Neural cell (in vitro differentiated cells): Measurements from ENCODE around the gene C2orf72. TPM values are rescaled to one million over a fixed set of nuclear protein-coding genes. Genes with fewer than 3 reads are reported as not detected.
A peak's percentile ranks its signal among the peaks of the same experiment; 100 is the strongest.

Experiments
- H2AFZ ChIP-seq: fragments of 200-600, 300-800 bp; sonication (generic), shearing (Covaris generic); 2 replicates; pipeline ENCODE4 v1.6.0; 2014; ENCODE audit warnings: low read depth, mild to moderate bottlenecking, antibody characterized with exemption, low read length, moderate library complexity
- H3F3A ChIP-seq: fragments of 200-600 bp; shearing (Covaris generic); 2 replicates; pipeline ENCODE4 v1.6.1; 2016; ENCODE audit warnings: mild to moderate bottlenecking, moderate library complexity, mixed read lengths, antibody characterized with exemption, low read length; ENCODE audit not compliant: insufficient read depth, poor library complexity, severe bottlenecking
- H3K27ac ChIP-seq: fragments of 200-600, 300-800 bp; sonication (generic), shearing (Covaris generic); 2 replicates; pipeline ENCODE4 v1.5.1; 2014; ENCODE audit warnings: mild to moderate bottlenecking, low read length, moderate library complexity
- H3K27me3 ChIP-seq: fragments of 300-800, 200-600 bp; sonication (generic), shearing (Covaris generic); 2 replicates; pipeline ENCODE4 v1.6.0; 2014; ENCODE audit warnings: mild to moderate bottlenecking, low read depth, low read length, moderate library complexity; ENCODE audit not compliant: insufficient read depth
- H3K36me3 ChIP-seq: fragments of 300-800, 200-600 bp; sonication (generic), shearing (Covaris generic); 2 replicates; pipeline ENCODE4 v1.5.1; 2014; ENCODE audit warnings: mild to moderate bottlenecking, antibody characterized with exemption, low read length, moderate library complexity; ENCODE audit not compliant: insufficient read depth
- H3K4me2 ChIP-seq: fragments of 300-800, 200-600 bp; sonication (generic), shearing (Covaris generic); 2 replicates; pipeline ENCODE4 v1.6.0; 2014; ENCODE audit warnings: mild to moderate bottlenecking, low read length
- H3K4me3 ChIP-seq: fragments of 300-800, 200-600 bp; sonication (generic), shearing (Covaris generic); 2 replicates; pipeline ENCODE4 v1.5.1; 2014; ENCODE audit warnings: mild to moderate bottlenecking, low read length, moderate library complexity
- H3K79me2 ChIP-seq: fragments of 200-600 bp; shearing (Covaris generic); replicated peaks from 2 replicates; pipeline ENCODE4 v1.6.0; 2014; ENCODE audit warnings: mild to moderate bottlenecking, low read length, moderate library complexity; ENCODE audit not compliant: insufficient read depth
- H3K9ac ChIP-seq: fragments of 300-800, 200-600 bp; sonication (generic), shearing (Covaris generic); 2 replicates; pipeline ENCODE4 v1.6.1; 2016; ENCODE audit warnings: mild to moderate bottlenecking, low read length, mixed read lengths
- H3K9me2 ChIP-seq: fragments of 200-600 bp; shearing (Covaris generic); 2 replicates; pipeline ENCODE4 v1.6.1; 2016; ENCODE audit warnings: mild to moderate bottlenecking, low read length, mixed read lengths; ENCODE audit not compliant: insufficient read depth
- H3K9me3 ChIP-seq: fragments of 200-600, 300-800 bp; sonication (generic), shearing (Covaris generic); 2 replicates; pipeline ENCODE4 v1.6.1; 2016; ENCODE audit warnings: mild to moderate bottlenecking, mixed run types, low read length, moderate library complexity, mixed read lengths
- H4K20me1 ChIP-seq: fragments of 200-600 bp; shearing (Covaris generic); 2 replicates; pipeline ENCODE4 v1.6.1; 2016; ENCODE audit warnings: mild to moderate bottlenecking, mixed run types; ENCODE audit not compliant: insufficient read depth
- EP300 ChIP-seq: fragments of 450-650 bp; conservative IDR thresholded peaks from 2 replicates; pipeline ENCODE4 v1.6.1; 2014; ENCODE audit warnings: antibody characterized with exemption, mild to moderate bottlenecking, moderate library complexity; ENCODE audit not compliant: poor library complexity, severe bottlenecking
- EZH2 ChIP-seq: fragments of 200-600, 300-800 bp; shearing (Covaris generic), sonication (generic); IDR thresholded peaks from 2 replicates; pipeline ENCODE4 v1.6.1; 2014; ENCODE audit warnings: antibody characterized with exemption, low read length, borderline replicate concordance, mild to moderate bottlenecking; ENCODE audit not compliant: insufficient read depth, poor library complexity, severe bottlenecking
- MXI1 ChIP-seq: fragments of 450-650 bp; conservative IDR thresholded peaks from 2 replicates; pipeline ENCODE4 v1.6.1; 2014; ENCODE audit warnings: antibody characterized with exemption, mild to moderate bottlenecking; ENCODE audit not compliant: poor library complexity, severe bottlenecking
- POLR2AphosphoS5 ChIP-seq: IDR thresholded peaks from 2 replicates; pipeline ENCODE4 v1.6.1; 2012
- RAD21 ChIP-seq: fragments of 450-650 bp; conservative IDR thresholded peaks from 2 replicates; pipeline ENCODE4 v1.6.1; 2014; ENCODE audit warnings: antibody characterized with exemption, mild to moderate bottlenecking, moderate library complexity
- REST ChIP-seq: IDR thresholded peaks from 2 replicates; pipeline ENCODE4 v1.6.1; 2012; ENCODE audit warnings: borderline replicate concordance
- SMC3 ChIP-seq: fragments of 450-650 bp; conservative IDR thresholded peaks from 2 replicates; pipeline ENCODE4 v1.6.1; 2014; ENCODE audit warnings: antibody characterized with exemption, mild to moderate bottlenecking, moderate library complexity; ENCODE audit not compliant: poor library complexity
- TAF1 ChIP-seq: IDR thresholded peaks from 2 replicates; pipeline ENCODE4 v1.6.1; 2012; ENCODE audit warnings: low read depth
- polyA minus RNA-seq: library from RNA; depleted of rRNA, polyadenylated mRNA; stranded (reverse); fragments of >200 nt; gene quantifications from 2 replicates; pipeline ENCODE4 v1.2.3, GENCODE V29; 2014
- polyA plus RNA-seq: library from polyadenylated mRNA; depleted of rRNA; stranded (reverse); fragments of >200 nt; gene quantifications from 2 replicates; pipeline ENCODE4 v1.2.3, GENCODE V29; 2014
- TF ChIP-seq, protein P1 (sequence below): fragments of 450-650 bp; IDR thresholded peaks from 2 replicates; pipeline ENCODE4 v1.5.1; 2014; ENCODE audit warnings: antibody characterized with exemption, mild to moderate bottlenecking, moderate library complexity; ENCODE audit not compliant: poor library complexity, severe bottlenecking

C2orf72 gene
- polyA plus RNA-seq (37.7 and 73.3 TPM in 2 replicates), polyA minus RNA-seq (13.2 and 15.1 TPM in 2 replicates)

- peak within 1 kb of the TSS; percentile 39 for H3K4me2 ChIP-seq
- H3K9me2 ChIP-seq = no peaks in the 10 kb centered on the region
- no peaks in the 10 kb centered on the region for H3F3A ChIP-seq
- TF ChIP-seq REST = no peak
- TF ChIP-seq, protein P1, sequence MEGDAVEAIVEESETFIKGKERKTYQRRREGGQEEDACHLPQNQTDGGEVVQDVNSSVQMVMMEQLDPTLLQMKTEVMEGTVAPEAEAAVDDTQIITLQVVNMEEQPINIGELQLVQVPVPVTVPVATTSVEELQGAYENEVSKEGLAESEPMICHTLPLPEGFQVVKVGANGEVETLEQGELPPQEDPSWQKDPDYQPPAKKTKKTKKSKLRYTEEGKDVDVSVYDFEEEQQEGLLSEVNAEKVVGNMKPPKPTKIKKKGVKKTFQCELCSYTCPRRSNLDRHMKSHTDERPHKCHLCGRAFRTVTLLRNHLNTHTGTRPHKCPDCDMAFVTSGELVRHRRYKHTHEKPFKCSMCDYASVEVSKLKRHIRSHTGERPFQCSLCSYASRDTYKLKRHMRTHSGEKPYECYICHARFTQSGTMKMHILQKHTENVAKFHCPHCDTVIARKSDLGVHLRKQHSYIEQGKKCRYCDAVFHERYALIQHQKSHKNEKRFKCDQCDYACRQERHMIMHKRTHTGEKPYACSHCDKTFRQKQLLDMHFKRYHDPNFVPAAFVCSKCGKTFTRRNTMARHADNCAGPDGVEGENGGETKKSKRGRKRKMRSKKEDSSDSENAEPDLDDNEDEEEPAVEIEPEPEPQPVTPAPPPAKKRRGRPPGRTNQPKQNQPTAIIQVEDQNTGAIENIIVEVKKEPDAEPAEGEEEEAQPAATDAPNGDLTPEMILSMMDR = no peak
- no peak for TF ChIP-seq TAF1
- TF ChIP-seq POLR2AphosphoS5 = no peak
- no peak for TF ChIP-seq MXI1
- TF ChIP-seq RAD21 = no peak
- TF ChIP-seq SMC3 = no peak
- TF ChIP-seq EP300 = no peak
- no peak for TF ChIP-seq EZH2
- peaks cover 22% of the 10 kb centered on the region for H3K27me3 ChIP-seq
- no peaks in the 10 kb centered on the region for H3K79me2 ChIP-seq
- no peaks in the 10 kb centered on the region for H4K20me1 ChIP-seq
- H3K9ac ChIP-seq = peak within 1 kb of the TSS; percentile 55
- H3K9me3 ChIP-seq = no peaks in the 10 kb centered on the region
- peak within 1 kb of the TSS; percentile 8 for H2AFZ ChIP-seq
- H3K4me3 ChIP-seq = peak within 1 kb of the TSS; percentile 68
- H3K27ac ChIP-seq = no peak within 1 kb of the TSS
- H3K36me3 ChIP-seq = no peaks in the 10 kb centered on the region
Measured at GRCh38 chr2:231037202-231037730, at the start of gene C2orf72. Gene C2orf72 (plus strand): TSS chr2:231037523. CDS start chr2:231037566, 43 bp downstream.

GRCh38 chr2:230989731-230990130 lies 47.6 kb upstream of the C2orf72 start:
- H3K9me3 ChIP-seq = no peaks in the 10 kb centered on the region
- TF ChIP-seq RAD21 (no peak), POLR2AphosphoS5 (no peak), REST (no peak), TAF1 (no peak), EP300 (no peak), MXI1 (no peak), EZH2 (no peak), SMC3 (no peak)
- TF ChIP-seq, protein P1 = no peak
- H3K27me3 ChIP-seq = no peaks in the 10 kb centered on the region
- H3K27ac ChIP-seq = no peak overlapping the region
- H3K9ac ChIP-seq = no peak overlapping the region
- no peaks in the 10 kb centered on the region for H3F3A ChIP-seq
- no peaks in the 10 kb centered on the region for H3K79me2 ChIP-seq
- H3K9me2 ChIP-seq = no peaks in the 10 kb centered on the region
- no peaks in the 10 kb centered on the region for H3K36me3 ChIP-seq
- no peak overlapping the region for H3K4me2 ChIP-seq
- no peaks in the 10 kb centered on the region for H4K20me1 ChIP-seq
- no peak overlapping the region for H3K4me3 ChIP-seq
- no peak overlapping the region for H2AFZ ChIP-seq
